Measurements from ENCODE around the gene ARID1B.

ARID1B gene

GRCh38 chr6:157253017-157253416 is 475.8 kb downstream of the ARID1B start:
- no peak for DNase-seq (ENCODE audit: low read depth in 3 of 3, low spot score in 1 of 3)

DNA sequence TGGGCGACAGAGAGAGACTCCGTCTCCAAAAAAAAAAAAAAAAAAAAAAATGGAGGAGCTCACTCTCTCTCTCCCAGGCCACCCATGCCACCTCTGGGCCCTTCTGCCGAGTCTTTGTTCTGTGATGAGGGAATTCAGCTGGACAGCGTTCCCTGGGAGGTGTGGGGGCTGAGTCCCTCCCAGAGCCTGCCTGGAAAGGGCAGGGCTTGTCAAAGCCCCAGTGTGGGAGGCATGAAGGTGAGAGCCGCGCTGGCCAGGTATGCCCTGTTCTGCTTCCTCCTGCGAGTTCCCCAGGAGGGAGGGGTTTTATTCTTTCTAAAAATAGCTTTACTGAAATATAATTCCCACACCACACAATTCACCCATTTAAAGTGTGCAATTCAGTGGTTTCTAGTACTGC is 476.5 kb downstream of the ARID1B start:
- no peak for DNase-seq (ENCODE audit: low read depth in 3 of 3, low spot score in 1 of 3)

DNA sequence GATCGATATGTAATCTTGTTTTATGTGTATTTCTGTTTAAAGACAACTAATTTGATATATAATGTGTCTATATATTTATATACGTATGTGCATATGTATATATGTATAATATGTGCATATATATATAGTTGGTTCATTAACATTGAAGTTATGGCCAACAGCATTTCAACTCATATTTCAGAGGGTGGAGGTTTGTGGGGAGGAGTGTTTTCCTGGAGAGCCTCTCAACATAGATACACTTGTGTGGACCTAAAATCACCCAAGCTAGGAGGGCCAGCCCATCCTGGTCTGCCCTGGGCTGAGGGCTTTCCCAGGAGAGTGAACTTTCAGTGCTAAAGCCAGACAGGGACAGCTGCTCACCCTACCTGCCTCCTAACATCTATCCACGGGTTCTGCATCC is 477.4 kb downstream of the ARID1B start:
- no peak for DNase-seq (ENCODE audit: low read depth in 3 of 3, low spot score in 1 of 3)

GRCh38 chr6:157255079-157255478 is 477.9 kb downstream of the ARID1B start:
- no peak for DNase-seq (ENCODE audit: low read depth in 3 of 3, low spot score in 1 of 3)

- no peak for DNase-seq (ENCODE audit: low read depth in 3 of 3, low spot score in 1 of 3)
Measured at GRCh38 chr6:157258878-157259277, 481.7 kb downstream of the ARID1B start.

DNA sequence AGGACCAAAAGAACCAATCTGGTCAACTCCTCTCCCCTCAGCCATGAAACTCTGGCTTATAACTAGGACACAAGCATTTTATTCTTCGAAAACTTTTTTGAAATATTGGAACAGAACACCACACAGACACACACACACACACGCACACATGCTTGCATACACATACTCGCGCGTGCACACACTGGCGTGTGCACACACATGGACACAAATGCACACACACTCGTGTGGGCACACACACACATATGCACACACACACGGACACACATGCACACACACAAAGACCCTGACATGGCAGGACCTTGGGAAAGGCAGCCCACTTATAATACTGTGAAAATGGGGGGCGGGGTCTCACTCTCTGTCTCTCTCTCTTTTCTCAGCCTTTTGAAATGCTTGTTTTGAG is 482.3 kb downstream of the ARID1B start:
- DNase-seq (ENCODE audit: low read depth in 3 of 3, low spot score in 1 of 3): no peak
